ENCODE measurements around the gene GTF3C4. TPM values are rescaled to one million over a fixed set of nuclear protein-coding genes. Genes with fewer than 3 reads are reported as not detected.
"Not testable (repeated sequence)": the region's sequence is repeated elsewhere in the genome, so short reads cannot be mapped to it uniquely, and the experiment has no call there.

GTF3C4 gene
- total RNA-seq, 1 donor from 2014 or later: 26.8 TPM

DNA sequence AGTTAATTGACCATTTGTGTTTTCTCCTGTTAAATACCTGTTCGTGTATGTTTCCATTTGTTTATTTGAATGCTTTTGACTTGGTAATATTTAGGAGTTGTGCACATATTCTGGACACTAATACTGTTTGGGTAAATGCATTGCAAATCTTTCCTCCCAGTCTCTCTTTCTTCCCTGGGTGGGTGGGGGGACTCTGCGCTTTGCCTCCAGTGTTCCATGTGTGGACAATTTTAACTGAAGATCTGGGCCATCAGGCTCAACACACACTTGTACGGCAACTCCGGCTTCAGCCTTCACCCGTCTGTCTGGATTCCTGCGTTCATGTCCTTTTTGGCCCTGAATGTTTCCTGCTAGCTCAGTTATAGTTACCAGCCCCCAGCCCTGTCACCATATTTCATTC is 40.1 kb downstream of the GTF3C4 start:
- Mint-ChIP-seq H3K4me3 (ENCODE audit: low read depth) (no peak overlapping the region), H3K27ac (no peak overlapping the region), H3K4me1 (ENCODE audit: low read depth) (no peaks in the 10 kb centered on the region), H3K36me3 (ENCODE audit: insufficient read depth) (no peaks in the 10 kb centered on the region), H3K27me3 (peaks cover 11% of the 10 kb centered on the region), H3K9me3 (ENCODE audit: low read depth) (no peaks in the 10 kb centered on the region)
- TF ChIP-seq, protein P1, sequence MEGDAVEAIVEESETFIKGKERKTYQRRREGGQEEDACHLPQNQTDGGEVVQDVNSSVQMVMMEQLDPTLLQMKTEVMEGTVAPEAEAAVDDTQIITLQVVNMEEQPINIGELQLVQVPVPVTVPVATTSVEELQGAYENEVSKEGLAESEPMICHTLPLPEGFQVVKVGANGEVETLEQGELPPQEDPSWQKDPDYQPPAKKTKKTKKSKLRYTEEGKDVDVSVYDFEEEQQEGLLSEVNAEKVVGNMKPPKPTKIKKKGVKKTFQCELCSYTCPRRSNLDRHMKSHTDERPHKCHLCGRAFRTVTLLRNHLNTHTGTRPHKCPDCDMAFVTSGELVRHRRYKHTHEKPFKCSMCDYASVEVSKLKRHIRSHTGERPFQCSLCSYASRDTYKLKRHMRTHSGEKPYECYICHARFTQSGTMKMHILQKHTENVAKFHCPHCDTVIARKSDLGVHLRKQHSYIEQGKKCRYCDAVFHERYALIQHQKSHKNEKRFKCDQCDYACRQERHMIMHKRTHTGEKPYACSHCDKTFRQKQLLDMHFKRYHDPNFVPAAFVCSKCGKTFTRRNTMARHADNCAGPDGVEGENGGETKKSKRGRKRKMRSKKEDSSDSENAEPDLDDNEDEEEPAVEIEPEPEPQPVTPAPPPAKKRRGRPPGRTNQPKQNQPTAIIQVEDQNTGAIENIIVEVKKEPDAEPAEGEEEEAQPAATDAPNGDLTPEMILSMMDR (IDR thresholded peaks at IDR 0.05; ENCODE audit: unreplicated experiment): no peak
- DNase-seq (ENCODE audit: low spot score, unreplicated experiment): no peak

GRCh38 chr9:132711152-132711551 is 40.9 kb downstream of the GTF3C4 start:
- H3K27ac Mint-ChIP-seq: not testable (repeated sequence)

GRCh38 chr9:132711846-132712245 is 41.6 kb downstream of the GTF3C4 start:
- no peak for DNase-seq (ENCODE audit: low spot score, unreplicated experiment)
- TF ChIP-seq, protein P1 (IDR thresholded peaks at IDR 0.05; ENCODE audit: unreplicated experiment): no peak
- no peak overlapping the region for H3K4me3 Mint-ChIP-seq (ENCODE audit: low read depth)
- H3K9me3 Mint-ChIP-seq (ENCODE audit: low read depth): no peaks in the 10 kb centered on the region
- peaks cover 9% of the 10 kb centered on the region for H3K27me3 Mint-ChIP-seq
- no peaks in the 10 kb centered on the region for H3K4me1 Mint-ChIP-seq (ENCODE audit: low read depth)
- H3K36me3 Mint-ChIP-seq (ENCODE audit: insufficient read depth): no peaks in the 10 kb centered on the region
- H3K27ac Mint-ChIP-seq: no peak overlapping the region

More at GRCh38 chr9:132711152-132711551, 40.9 kb downstream of the GTF3C4 start:
- H3K9me3 Mint-ChIP-seq (ENCODE audit: low read depth); DNase-seq (ENCODE audit: low spot score, unreplicated experiment); H3K4me1 Mint-ChIP-seq (ENCODE audit: low read depth); H3K4me3 Mint-ChIP-seq (ENCODE audit: low read depth); H3K36me3 Mint-ChIP-seq (ENCODE audit: insufficient read depth); H3K27me3 Mint-ChIP-seq: not testable (repeated sequence)

DNA sequence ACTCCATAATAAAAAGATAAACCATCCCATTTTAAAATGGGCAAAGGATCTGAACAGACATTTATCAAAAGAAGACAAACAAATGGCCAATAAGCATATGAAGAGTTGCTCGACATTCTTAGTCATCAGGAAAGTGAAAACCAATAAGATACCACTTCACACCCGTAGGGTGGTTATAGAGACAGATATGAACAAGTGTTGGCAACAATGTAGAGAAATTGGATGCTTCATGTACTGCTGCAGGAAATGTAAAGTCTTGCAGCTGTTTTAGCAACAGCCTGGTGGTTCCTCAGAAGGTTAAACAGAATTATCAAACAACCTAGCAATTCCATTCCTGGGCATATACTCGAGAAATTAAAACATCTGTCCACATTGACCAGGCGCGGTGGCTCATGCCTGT is 42.5 kb downstream of the GTF3C4 start:
- no peak for DNase-seq (ENCODE audit: low spot score, unreplicated experiment)
- H3K36me3 Mint-ChIP-seq (ENCODE audit: insufficient read depth): no peaks in the 10 kb centered on the region
- H3K4me1 Mint-ChIP-seq (ENCODE audit: low read depth): no peaks in the 10 kb centered on the region
- H3K27me3 Mint-ChIP-seq: peaks cover 11% of the 10 kb centered on the region
- TF ChIP-seq, protein P1 (IDR thresholded peaks at IDR 0.05; ENCODE audit: unreplicated experiment): no peak
- no peak overlapping the region for H3K27ac Mint-ChIP-seq
- no peaks in the 10 kb centered on the region for H3K9me3 Mint-ChIP-seq (ENCODE audit: low read depth)
- H3K4me3 Mint-ChIP-seq (ENCODE audit: low read depth): no peak overlapping the region

DNA sequence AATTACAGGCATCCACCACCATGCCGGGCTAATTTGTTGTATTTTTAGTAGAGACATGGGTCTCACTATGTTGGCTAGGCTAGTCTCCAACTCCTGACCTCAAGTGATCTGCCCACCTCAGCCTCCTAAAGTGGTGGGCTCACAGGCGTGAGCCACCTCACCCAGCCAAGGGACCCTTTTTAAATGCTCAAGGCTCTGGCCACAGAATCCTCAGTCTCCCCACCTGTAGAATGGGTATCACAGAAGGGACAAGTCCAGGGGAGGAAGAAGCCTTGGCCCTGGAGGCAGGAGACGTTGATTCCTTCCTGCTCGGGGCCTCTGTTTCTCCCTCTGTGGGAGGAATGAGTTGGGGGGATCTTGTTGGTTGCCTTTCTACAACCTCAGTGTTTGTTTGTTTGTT is 45.7 kb downstream of the GTF3C4 start:
- H3K27me3 Mint-ChIP-seq: peaks cover 10% of the 10 kb centered on the region

More for the DNA sequence above, 45.7 kb downstream of the GTF3C4 start:
- Mint-ChIP-seq H3K9me3 (ENCODE audit: low read depth) (no peaks in the 10 kb centered on the region), H3K27ac (no peak overlapping the region), H3K4me1 (ENCODE audit: low read depth) (no peaks in the 10 kb centered on the region), H3K4me3 (ENCODE audit: low read depth) (no peak overlapping the region), H3K36me3 (ENCODE audit: insufficient read depth) (no peaks in the 10 kb centered on the region)
- TF ChIP-seq, protein P1 (IDR thresholded peaks at IDR 0.05; ENCODE audit: unreplicated experiment): no peak
- no peak for DNase-seq (ENCODE audit: low spot score, unreplicated experiment)

Measured in progenitor cell of endocrine pancreas (in vitro differentiated cells).